Activated CD4-positive, alpha-beta T cell treated with anti-CD3 and anti-CD28 coated beads for 4 hours (primary cell): Measurements from ENCODE around the gene DNAAF2.
A peak's percentile ranks its signal among the peaks of the same experiment; 100 is the strongest.
"Not testable (repeated sequence)": the region's sequence is repeated elsewhere in the genome, so short reads cannot be mapped to it uniquely, and the experiment has no call there.

Experiments
- DNase-seq, 2 donors: peaks; one replicate each; pipeline ENCODE4 v3.0.0-alpha.2; 2020

Gene DNAAF2, protein sequence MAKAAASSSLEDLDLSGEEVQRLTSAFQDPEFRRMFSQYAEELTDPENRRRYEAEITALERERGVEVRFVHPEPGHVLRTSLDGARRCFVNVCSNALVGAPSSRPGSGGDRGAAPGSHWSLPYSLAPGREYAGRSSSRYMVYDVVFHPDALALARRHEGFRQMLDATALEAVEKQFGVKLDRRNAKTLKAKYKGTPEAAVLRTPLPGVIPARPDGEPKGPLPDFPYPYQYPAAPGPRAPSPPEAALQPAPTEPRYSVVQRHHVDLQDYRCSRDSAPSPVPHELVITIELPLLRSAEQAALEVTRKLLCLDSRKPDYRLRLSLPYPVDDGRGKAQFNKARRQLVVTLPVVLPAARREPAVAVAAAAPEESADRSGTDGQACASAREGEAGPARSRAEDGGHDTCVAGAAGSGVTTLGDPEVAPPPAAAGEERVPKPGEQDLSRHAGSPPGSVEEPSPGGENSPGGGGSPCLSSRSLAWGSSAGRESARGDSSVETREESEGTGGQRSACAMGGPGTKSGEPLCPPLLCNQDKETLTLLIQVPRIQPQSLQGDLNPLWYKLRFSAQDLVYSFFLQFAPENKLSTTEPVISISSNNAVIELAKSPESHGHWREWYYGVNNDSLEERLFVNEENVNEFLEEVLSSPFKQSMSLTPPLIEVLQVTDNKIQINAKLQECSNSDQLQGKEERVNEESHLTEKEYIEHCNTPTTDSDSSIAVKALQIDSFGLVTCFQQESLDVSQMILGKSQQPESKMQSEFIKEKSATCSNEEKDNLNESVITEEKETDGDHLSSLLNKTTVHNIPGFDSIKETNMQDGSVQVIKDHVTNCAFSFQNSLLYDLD

DNA sequence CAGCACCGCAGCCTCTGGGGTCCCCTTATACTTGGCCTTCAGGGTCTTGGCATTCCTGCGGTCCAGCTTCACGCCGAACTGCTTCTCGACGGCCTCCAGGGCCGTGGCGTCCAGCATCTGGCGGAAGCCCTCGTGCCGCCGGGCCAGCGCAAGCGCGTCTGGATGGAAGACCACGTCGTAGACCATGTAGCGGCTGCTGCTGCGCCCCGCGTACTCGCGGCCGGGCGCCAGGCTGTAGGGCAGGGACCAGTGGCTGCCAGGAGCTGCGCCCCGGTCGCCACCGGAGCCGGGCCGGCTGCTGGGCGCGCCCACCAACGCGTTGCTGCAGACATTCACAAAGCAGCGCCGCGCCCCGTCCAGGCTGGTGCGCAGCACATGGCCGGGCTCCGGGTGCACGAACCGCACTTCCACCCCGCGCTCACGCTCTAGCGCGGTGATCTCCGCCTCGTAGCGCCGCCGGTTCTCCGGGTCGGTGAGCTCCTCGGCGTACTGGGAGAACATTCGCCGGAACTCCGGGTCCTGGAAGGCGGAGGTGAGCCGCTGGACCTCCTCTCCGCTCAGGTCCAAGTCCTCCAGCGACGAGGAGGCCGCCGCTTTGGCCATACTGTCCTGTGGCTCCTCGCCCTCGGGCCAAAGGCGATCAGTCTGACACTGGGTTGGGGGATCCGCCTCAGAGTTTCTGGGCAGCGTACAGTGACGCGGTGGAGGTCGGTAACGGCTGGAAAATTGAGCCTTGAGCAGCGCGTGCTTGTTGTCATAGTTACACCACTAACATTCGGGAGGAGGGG, at the start of gene DNAAF2:
Gene DNAAF2 (minus strand): TSS at position 698 of the 788 bp plus-strand sequence. CDS start 95 bp downstream, at position 603.
- DNase-seq = peak; percentile 65 to 68

DNA sequence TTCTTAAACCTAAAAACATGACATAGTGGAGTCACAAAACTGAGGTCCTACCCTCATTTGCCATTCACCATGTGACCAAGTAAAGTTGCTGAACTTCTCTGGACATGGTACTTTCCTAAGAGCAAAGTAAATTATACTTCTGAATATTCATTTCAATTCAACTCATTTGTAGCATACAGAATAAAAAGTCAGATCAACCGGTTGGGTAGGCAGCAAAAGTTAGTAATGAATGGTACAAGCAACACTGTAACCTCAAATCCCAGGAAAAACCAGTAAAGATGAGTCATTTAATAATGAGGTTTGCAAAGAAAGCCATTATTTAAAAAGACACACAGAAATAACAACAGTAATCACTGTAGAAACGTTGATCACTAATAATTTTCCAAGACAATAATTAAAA, 44.2 kb upstream of the DNAAF2 start:
- DNase-seq = no peak

DNA sequence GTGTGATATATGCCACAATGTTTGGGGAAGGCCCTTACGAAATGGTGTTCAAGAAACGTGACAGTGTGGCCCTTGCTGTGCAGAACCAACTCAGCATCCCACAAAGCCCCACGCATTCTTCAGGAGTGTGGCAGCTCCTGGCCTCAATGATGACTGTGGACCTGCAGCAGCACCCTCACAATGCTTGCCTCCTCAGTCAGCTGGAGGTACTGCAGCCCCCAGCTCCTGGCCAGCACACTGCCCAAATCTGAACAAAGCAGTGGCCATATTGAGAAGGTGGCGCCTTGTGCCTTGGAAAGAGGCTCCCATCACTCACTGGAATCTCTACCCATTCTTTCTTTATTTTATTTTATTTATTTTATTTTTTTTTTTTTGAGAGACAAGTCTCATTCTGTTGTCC, 42.6 kb upstream of the DNAAF2 start:
- DNase-seq = no peak

DNA sequence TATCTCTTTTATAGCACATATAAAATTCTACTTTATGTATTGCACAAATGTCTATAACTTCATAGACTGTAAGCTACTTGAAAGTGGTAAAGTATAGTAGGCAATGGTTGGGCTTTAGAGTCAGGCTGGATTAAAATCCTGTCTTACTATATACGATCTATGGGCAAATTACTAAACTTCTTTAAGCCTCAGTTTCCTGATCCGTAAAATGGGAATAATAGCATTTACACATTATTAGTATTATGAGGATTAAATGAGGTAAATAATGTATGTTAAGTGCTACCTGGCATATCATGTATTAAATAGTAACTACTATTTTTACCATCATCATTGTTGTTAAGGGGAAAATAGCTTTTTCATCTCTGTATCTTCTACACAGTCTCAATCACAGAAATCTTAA, 38.5 kb upstream of the DNAAF2 start:
- no peak for DNase-seq

DNA sequence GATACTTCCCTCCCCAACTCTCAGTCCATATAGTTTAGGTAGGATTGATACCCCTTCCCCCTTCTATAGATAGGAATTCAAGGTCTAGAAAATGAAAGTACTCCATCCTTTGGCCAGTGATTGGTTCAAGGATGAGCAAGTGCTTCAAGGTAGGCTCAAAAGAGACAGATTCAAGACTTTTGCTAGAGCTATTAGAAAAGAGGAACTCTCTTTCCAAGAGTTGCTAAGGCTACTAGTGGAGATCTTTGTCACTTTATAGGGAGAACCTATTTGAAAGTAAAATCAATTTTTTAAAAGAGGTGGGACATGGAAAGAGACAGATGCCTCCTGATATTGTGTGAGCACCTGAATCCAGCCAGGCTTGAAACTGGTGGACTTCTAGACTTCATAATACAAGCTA, 35.4 kb upstream of the DNAAF2 start:
- no peak for DNase-seq

DNA sequence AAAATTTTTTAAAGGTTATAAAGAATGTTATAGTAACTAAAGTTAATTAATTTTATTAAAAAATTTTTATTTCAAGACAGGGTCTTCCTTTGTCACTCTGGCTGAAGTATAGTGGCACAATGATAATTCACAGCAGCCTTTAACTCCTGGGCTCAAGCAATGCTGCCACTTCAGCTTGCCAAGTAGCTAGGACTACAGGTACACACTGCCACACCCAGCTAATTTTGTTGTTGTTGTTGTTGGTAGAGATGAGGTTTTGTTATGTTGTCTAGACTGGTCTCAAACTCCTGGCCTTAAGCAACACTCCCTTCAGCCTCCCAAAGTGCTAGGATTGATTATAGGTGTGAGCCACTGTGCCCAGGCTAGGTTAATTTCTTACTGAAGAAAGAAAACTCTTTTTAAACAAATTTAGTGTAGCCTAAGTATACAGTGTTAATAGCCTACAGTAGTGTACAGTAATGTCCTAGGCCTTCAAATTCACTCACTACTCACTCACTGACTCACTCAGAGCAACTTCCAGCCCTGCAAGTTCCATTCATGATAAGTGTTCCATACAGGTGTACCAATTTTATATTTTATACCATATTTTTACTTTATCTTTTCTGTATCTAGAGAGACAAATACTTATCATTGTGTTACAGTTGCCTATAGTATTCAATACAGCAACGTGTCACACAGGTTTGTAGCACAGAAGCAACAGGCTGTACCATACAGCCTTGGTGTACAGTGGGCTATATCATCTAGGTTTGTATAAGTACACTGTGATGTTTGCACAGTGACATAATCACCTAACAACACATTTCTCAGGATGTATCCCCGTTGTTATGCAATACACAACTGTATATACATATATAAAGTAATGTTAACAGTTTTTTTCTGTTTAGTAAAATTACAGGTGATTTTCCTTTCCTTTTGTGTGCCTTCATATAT, 24.7 kb upstream of the DNAAF2 start:
- no peak for DNase-seq

DNA sequence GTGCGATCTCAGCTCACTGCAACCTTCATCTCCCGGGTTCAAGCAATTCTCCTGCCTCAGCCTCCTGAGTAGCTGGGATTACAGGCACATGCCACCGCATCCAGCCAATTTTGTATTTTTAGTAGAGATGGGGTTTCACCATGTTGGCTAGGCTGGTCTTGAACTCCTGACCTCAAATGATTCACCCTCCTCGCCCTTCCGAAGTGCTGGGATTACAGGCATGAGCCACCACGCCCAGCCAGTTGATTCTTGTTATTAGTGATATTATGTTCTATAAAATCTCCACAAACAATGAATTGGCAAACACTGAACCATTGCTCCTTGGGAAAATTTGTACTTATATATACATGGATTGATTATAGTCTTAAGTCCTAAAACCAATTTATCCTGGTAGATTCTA, 22.5 kb upstream of the DNAAF2 start:
- not testable (repeated sequence) for DNase-seq

DNA sequence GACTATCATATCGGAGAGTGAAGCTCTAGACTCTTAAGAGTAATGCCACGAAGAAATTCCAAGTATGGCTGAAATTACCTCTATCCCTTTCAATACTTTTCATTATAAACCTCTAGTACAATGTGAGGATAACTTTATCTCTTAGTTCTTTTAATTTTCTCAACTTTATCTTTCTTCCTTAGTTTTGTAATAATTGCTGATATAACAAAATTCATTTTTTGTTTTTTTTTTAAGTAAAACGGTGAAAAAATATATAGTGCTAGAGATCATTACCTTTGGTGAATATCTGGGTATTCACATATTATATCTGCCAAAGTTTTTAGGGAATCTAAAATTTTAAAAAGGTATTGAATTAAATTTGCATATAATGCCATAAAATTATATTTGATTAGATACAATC, 19.5 kb upstream of the DNAAF2 start:
- no peak for DNase-seq

DNA sequence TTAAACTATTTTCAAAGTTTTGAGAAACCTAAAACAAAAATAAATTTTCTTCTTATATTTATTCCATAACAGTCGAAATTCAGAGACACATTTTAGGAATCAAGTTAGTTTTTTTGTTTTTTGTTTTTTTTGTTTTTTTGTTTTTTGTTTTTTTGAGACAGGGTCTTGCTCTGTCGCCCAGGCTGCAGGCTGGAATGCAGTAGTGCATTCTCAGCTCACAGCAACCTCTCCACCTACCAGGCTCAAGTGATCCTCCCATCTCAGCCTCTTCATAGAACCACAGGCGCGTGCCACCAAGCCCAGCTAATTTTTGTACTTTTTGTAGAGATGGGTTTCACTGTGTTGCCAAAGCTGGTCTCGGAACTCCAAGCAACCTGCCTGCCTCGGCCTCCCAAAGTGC, 18.5 kb upstream of the DNAAF2 start:
- DNase-seq = no peak

DNA sequence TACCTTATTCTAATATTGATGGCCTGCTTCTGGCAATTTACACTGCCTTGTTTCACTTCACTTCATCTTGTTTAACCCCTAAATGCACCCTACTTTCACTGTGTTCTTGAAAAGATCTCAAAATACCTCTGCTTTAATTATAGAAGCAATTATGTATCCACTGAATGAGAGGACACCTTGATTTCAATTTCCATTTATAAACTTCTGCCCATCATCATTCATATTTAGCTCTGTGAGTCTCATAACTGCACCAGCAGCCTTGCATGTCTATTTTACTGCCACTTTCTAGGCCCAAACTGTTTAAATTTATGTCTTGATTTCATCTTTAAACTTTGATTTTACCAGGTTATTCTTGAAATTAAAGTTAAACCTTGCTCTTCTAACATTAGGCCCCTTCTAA, 7.1 kb upstream of the DNAAF2 start:
- no peak for DNase-seq

DNA sequence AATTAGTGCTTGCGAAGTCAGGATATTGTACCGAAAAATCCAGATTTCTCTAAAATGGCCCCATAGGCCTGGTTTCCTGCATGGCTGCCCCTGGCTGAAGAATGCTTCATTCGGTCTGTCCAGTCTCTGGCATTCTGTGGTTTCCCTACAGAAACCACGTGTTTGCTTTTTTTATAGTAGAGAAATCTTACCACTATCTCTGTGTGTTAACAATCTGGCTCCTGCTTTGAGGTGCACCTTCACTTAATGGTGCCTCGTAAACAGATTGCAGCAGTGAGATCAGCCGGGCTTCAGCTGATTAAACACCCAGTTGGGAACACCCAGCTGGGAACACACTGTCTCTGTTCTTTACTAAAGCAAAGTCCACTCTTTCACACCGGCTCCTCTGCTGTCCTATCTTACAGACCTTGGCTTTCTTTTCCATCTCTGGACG, 6.7 kb upstream of the DNAAF2 start:
- DNase-seq = no peak

DNA sequence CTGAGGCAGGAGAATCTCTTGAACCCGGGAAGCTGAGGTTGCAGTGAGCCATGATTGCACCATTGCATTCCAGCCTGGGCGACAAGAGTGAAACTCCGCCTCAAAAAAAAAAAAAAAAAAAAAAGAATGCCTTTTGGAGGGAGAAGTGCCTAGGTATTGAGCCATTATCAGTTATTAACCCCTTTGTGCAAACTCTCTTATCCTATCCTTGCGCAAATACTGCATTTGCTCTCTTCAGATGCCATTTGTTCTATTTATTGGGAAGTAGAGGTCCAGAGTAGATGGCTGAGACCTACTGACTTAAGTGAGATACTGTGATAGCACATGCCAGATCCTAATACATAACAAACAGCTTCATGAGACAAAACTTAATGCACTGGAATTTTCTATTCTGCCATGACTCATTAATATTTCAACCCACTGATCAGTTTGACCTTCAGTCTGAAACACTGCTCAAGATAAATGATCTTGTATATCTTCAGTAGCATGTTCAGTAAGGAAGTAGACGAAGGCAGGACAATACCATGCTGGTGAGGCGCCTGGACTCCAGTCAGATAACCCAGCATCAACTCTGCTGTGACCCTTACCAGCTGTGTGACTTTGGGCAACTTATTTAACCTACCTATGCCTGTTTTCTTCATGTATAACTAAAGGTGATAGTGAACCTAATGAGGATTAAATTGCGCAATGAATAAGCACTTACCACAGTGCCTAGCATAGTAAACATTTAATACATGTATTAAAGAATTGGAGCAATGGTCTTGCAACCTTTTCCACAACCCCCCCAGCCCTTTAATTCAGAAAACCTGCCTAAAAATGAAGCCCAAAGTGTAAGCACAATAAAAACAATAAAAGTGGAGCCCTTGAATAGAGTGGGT, 5.7 kb upstream of the DNAAF2 start:
- DNase-seq = no peak

DNA sequence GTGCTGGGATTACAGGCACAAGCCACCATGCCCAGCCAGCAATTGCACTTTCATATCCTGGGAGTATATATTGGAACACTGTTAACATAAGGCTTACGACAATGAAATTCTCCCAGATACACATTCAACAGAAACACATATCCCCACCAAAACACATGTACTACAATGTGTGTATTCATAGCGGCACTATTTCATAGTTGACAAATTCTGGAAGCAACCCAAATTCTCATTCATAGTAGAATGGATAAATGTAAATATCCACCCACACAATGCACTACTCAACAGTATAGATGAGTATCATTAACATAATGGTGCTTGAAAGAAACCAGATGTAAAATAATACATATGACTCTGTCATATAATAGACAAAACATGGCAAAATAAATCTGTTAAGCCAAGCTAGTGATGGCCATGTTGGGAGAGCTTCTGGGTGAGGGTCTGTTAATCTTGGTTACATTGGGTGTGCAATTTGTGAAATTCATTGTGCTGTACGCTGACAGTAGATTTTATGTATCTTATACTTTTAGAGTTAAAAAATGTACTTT, 2.6 kb upstream of the DNAAF2 start:
- DNase-seq = no peak

DNA sequence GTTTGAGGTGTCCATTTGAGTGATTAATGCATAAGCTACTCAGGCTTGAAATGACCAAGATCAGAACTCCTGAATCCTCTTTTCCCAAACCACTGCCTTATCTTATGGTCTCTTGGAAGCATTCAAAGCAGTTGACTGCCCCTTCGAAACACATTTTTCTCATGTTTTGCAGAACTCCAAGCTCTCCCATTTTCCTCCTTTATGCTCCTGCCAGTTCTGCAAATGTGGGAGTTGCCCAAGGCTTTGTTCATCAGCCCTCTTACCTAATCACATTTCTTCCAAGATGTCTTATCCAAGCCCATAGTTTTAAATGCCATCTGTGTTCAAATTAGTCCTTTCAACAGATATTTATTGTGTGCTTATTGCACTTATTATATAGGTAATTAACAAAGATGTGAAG, 1.8 kb upstream of the DNAAF2 start:
- no peak for DNase-seq

DNA sequence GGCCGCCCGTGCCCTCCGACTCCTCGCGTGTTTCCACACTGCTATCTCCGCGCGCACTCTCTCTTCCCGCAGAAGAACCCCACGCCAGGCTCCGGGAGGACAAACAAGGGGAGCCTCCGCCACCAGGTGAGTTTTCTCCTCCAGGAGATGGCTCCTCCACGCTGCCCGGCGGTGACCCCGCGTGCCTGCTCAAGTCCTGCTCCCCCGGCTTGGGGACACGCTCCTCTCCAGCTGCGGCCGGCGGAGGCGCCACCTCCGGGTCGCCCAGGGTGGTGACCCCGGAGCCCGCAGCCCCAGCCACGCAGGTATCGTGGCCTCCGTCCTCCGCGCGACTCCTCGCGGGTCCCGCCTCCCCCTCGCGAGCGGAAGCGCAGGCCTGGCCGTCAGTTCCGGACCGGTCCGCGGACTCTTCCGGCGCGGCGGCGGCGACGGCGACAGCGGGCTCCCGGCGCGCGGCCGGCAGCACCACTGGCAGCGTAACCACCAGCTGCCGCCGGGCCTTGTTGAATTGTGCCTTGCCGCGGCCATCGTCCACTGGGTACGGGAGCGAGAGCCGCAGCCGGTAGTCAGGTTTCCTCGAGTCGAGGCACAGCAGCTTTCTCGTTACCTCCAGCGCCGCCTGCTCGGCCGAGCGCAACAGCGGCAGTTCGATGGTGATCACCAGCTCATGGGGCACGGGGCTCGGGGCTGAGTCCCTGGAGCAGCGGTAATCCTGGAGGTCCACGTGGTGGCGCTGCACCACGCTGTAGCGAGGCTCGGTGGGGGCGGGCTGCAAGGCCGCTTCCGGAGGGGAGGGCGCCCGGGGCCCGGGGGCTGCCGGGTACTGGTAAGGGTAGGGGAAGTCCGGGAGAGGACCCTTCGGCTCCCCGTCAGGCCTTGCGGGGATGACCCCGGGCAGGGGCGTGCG, 1.2 kb downstream of the DNAAF2 start:
- peak; percentile 92 to 95 for DNase-seq

DNA sequence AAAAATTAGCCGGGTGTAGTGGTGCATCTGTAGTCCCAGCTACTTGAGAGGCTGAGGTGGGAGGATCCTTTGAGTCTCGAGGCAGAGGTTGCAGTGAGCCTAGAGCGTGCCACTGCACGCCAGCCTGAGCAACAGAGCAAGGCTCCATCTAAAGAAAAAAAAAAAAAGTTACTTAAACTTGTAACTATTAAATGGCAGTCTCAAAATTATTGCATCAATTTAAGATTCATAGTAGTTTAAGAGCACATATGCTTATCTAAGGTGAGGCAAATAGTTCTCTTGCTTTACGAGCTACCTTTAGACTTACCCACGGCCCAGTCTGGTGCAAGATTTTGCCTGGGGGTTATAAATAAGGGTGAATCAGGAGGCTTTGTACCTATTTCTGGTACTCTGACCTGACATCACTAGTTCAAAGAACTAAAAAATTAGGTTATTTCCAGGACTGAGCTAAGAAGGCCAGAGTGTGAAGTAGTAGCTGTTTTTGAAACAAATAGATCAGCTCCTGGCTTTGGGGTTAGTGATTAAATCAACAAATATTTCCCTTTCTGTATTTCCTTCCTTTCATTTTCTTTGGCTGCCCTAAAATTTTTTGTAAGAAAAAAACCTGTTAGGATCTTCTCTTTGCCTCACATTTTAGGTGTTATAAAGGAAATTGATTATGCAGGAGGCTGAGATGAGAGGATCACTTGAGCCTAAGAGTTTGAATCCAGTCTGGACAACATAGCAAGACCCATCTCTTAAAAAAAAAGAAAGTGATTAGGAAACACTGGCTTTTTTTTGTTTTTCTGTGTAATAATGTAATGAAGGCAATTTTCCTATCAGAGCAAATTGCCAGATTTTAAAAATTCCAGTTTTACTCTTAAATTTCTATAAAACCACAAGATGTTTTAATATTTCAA, 10.9 kb downstream of the DNAAF2 start:
- DNase-seq = peak in 1 of 2 donors; percentile 24

DNA sequence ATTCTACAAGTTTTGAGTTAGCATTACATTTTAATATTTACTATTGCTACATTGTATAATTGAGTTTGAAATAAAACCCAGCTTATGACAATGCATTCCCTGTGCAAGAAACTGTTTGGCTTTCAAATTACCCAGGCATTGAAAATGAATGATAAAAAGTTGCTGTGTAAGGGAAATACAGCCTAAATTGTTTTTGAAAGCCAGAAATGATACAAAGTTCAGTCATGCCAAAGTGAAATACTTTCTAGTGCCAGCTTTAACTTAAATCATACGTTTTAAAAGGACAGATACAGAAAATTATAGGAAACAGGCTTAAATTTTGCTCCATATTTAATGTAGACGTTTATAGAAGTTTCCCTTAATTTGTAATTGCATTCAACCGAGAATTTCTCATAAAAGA, 11.7 kb downstream of the DNAAF2 start:
- DNase-seq = no peak

DNA sequence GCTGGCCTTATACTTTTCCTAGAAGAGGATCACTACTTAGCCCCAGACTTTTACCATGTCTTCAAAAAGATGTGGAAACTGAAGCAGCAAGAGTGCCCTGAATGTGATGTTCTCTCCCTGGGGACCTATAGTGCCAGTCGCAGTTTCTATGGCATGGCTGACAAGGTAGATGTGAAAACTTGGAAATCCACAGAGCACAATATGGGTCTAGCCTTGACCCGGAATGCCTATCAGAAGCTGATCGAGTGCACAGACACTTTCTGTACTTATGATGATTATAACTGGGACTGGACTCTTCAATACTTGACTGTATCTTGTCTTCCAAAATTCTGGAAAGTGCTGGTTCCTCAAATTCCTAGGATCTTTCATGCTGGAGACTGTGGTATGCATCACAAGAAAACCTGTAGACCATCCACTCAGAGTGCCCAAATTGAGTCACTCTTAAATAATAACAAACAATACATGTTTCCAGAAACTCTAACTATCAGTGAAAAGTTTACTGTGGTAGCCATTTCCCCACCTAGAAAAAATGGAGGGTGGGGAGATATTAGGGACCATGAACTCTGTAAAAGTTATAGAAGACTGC, 12.9 kb downstream of the DNAAF2 start:
- no peak for DNase-seq
